CD8-positive, alpha-beta memory T cell (primary cell): ENCODE data around the gene LAMB1. TPM values are rescaled to one million over a fixed set of nuclear protein-coding genes. Genes with fewer than 3 reads are reported as not detected.

Source experiments
- CTCF ChIA-PET: fragments of 350-600 bp; sonication (Branson Sonifier 250); formaldehyde crosslinking; loops from one replicate; lab custom pipeline; 2021; ENCODE audit warnings: antibody characterized with exemption; lab: Charles Lee
- POLR2A ChIA-PET: fragments of 350-600 bp; sonication (Branson Sonifier 250); formaldehyde crosslinking; loops from one replicate; lab custom pipeline; 2021; ENCODE audit warnings: antibody characterized with exemption; lab: Charles Lee
- DNase-seq, 5 donors: peaks; one replicate each; pipeline versions ENCODE4 v3.0.0 to v3.0.0-alpha.2; 2020 to 2022; ENCODE audit warnings: mixed read lengths in 1 of 5
- H3K27ac ChIP-seq: one replicate; pipeline ENCODE4 v1.7.0; 2013; ENCODE audit warnings: low read depth, mild to moderate bottlenecking, low read length, moderate library complexity
- H3K27me3 ChIP-seq: 2 replicates; pipeline ENCODE4 v1.7.0; 2013; ENCODE audit warnings: low read length, mild to moderate bottlenecking; ENCODE audit not compliant: insufficient read depth, poor library complexity, severe bottlenecking
- H3K36me3 ChIP-seq: 2 replicates; pipeline ENCODE4 v1.7.0; 2013; ENCODE audit warnings: mild to moderate bottlenecking, low read length, moderate library complexity; ENCODE audit not compliant: insufficient read depth
- H3K4me1 ChIP-seq: 2 replicates; pipeline ENCODE4 v1.7.0; 2013; ENCODE audit warnings: mild to moderate bottlenecking, low read length, moderate library complexity; ENCODE audit not compliant: insufficient read depth
- H3K4me3 ChIP-seq: 2 replicates; pipeline ENCODE4 v1.7.0; 2013; ENCODE audit warnings: mild to moderate bottlenecking, low read length
- H3K9me3 ChIP-seq: 2 replicates; pipeline ENCODE4 v1.7.0; 2013; ENCODE audit warnings: mild to moderate bottlenecking, low read length
- H3K27ac Mint-ChIP-seq, 8 donors: one replicate each; pipeline ENCODE4 v1.8.0; 2020 to 2021; ENCODE audit warnings: mixed read lengths in 8 of 8, mild to moderate bottlenecking in 6 of 8, inconsistent platforms in 3 of 8, moderate library complexity in 3 of 8
- H3K27me3 Mint-ChIP-seq, 2 donors: one replicate each; pipeline ENCODE4 v1.8.0; 2020 to 2021; ENCODE audit warnings: mixed read lengths in 2 of 2, mild to moderate bottlenecking in 1 of 2, moderate library complexity in 1 of 2
- H3K36me3 Mint-ChIP-seq, 3 donors: one replicate each; pipeline ENCODE4 v1.8.0; 2020 to 2021; ENCODE audit warnings: mixed read lengths in 3 of 3, inconsistent platforms in 1 of 3, mild to moderate bottlenecking in 1 of 3
- H3K4me1 Mint-ChIP-seq, 3 donors: one replicate each; pipeline ENCODE4 v1.8.0; 2020 to 2021; ENCODE audit warnings: mixed read lengths in 3 of 3, inconsistent platforms in 1 of 3, mild to moderate bottlenecking in 1 of 3
- H3K4me3 Mint-ChIP-seq, 7 donors: one replicate each; pipeline ENCODE4 v1.8.0; 2020 to 2021; ENCODE audit warnings: mixed read lengths in 7 of 7, mild to moderate bottlenecking in 6 of 7, moderate library complexity in 4 of 7, inconsistent platforms in 2 of 7
- H3K9me3 Mint-ChIP-seq, 5 donors: one replicate each; pipeline ENCODE4 v1.8.0; 2020 to 2022; ENCODE audit warnings: mixed read lengths in 5 of 5, mild to moderate bottlenecking in 3 of 5, moderate library complexity in 2 of 5, inconsistent platforms in 1 of 5
- polyA plus RNA-seq: library from polyadenylated mRNA; unstranded; fragments of 300-500 nt; fragmentation: Illumina TruSeq; gene quantifications from one replicate; pipeline ENCODE4 v1.2.3, GENCODE V29; 2021
- total RNA-seq, 2 experiments: library from RNA; stranded (reverse); gene quantifications; one replicate each; pipeline ENCODE4 v1.2.3, GENCODE V29; 2021

The LAMB1 gene
- total and polyA plus RNA-seq, 3 experiments from 2014 or later: 0.44 TPM; not detected in 2

- Histone ChIP-seq H3K9me3 (no peaks in the 10 kb centered on the region), H3K36me3 (no peaks in the 10 kb centered on the region), H3K27me3 (no peaks in the 10 kb centered on the region), H3K4me3 (no peak overlapping the region), H3K4me1 (no peaks in the 10 kb centered on the region), H3K27ac (no peak overlapping the region)
- ChIA-PET CTCF (no interaction called here), POLR2A (no interaction called here)
- Mint-ChIP-seq H3K27me3 (peaks cover 4 to 12% of the 10 kb centered on the region in 2 donors), H3K27ac (no peak overlapping the region), H3K4me1 (no peaks in the 10 kb centered on the region), H3K9me3 (no peaks in the 10 kb centered on the region), H3K4me3 (no peak overlapping the region), H3K36me3 (no peaks in the 10 kb centered on the region)
- DNase-seq: no peak
Observed at GRCh38 chr7:108028111-108028510, 25.1 kb upstream of the LAMB1 start.

- no peak for DNase-seq
- H3K27ac Mint-ChIP-seq: no peak overlapping the region
- no peak overlapping the region for H3K27ac ChIP-seq
- no peaks in the 10 kb centered on the region for H3K4me1 Mint-ChIP-seq
- H3K4me3 Mint-ChIP-seq: no peak overlapping the region
- ChIA-PET POLR2A (no interaction called here), CTCF (no interaction called here)
- H3K4me1 ChIP-seq: no peaks in the 10 kb centered on the region
- no peak overlapping the region for H3K4me3 ChIP-seq
- no peaks in the 10 kb centered on the region for H3K9me3 ChIP-seq
- H3K27me3 ChIP-seq: no peaks in the 10 kb centered on the region
- H3K36me3 Mint-ChIP-seq: no peaks in the 10 kb centered on the region
- peaks cover 4 to 15% of the 10 kb centered on the region in 2 donors for H3K27me3 Mint-ChIP-seq
- no peaks in the 10 kb centered on the region for H3K36me3 ChIP-seq
- H3K9me3 Mint-ChIP-seq: no peaks in the 10 kb centered on the region
Observed at GRCh38 chr7:108027239-108027638, 24.3 kb upstream of the LAMB1 start.

- H3K4me1 Mint-ChIP-seq: no peaks in the 10 kb centered on the region
- ChIA-PET POLR2A (no interaction called here), CTCF (no interaction called here)
- H3K4me3 Mint-ChIP-seq: no peak overlapping the region
- H3K27ac Mint-ChIP-seq: no peak overlapping the region
- no peaks in the 10 kb centered on the region for H3K9me3 Mint-ChIP-seq
- Histone ChIP-seq H3K4me3 (no peak overlapping the region), H3K27me3 (no peaks in the 10 kb centered on the region), H3K4me1 (no peaks in the 10 kb centered on the region), H3K36me3 (no peaks in the 10 kb centered on the region), H3K9me3 (no peaks in the 10 kb centered on the region), H3K27ac (no peak overlapping the region)
- no peak for DNase-seq
- H3K36me3 Mint-ChIP-seq: no peaks in the 10 kb centered on the region
- peaks cover 9 to 15% of the 10 kb centered on the region in 2 donors for H3K27me3 Mint-ChIP-seq
Observed at GRCh38 chr7:108026647-108027046, 23.7 kb upstream of the LAMB1 start.

GRCh38 chr7:108026116-108026515, 23.2 kb upstream of the LAMB1 start:
- no peak for DNase-seq
- Histone ChIP-seq H3K4me3 (no peak overlapping the region), H3K4me1 (no peaks in the 10 kb centered on the region), H3K27ac (no peak overlapping the region), H3K36me3 (no peaks in the 10 kb centered on the region), H3K27me3 (no peaks in the 10 kb centered on the region), H3K9me3 (no peaks in the 10 kb centered on the region)
- Mint-ChIP-seq H3K4me1 (no peaks in the 10 kb centered on the region), H3K27ac (no peak overlapping the region), H3K27me3 (peaks cover 9 to 15% of the 10 kb centered on the region in 2 donors), H3K36me3 (no peaks in the 10 kb centered on the region), H3K9me3 (no peaks in the 10 kb centered on the region), H3K4me3 (no peak overlapping the region)
- ChIA-PET CTCF (no interaction called here), POLR2A (no interaction called here)

GRCh38 chr7:108024538-108024937, 21.6 kb upstream of the LAMB1 start:
- Histone ChIP-seq H3K27me3 (no peaks in the 10 kb centered on the region), H3K4me1 (no peaks in the 10 kb centered on the region), H3K36me3 (no peaks in the 10 kb centered on the region), H3K9me3 (no peaks in the 10 kb centered on the region), H3K4me3 (no peak overlapping the region), H3K27ac (no peak overlapping the region)
- Mint-ChIP-seq H3K4me1 (no peaks in the 10 kb centered on the region), H3K36me3 (no peaks in the 10 kb centered on the region), H3K9me3 (no peaks in the 10 kb centered on the region), H3K4me3 (no peak overlapping the region), H3K27ac (no peak overlapping the region), H3K27me3 (peaks cover 9 to 23% of the 10 kb centered on the region in 2 donors)
- no peak for DNase-seq
- CTCF ChIA-PET: no interaction called here
- POLR2A ChIA-PET: no interaction called here

GRCh38 chr7:108020585-108020984, 17.6 kb upstream of the LAMB1 start:
- DNase-seq: no peak
- Histone ChIP-seq H3K4me1 (no peaks in the 10 kb centered on the region), H3K27me3 (no peaks in the 10 kb centered on the region), H3K4me3 (no peak overlapping the region), H3K9me3 (no peaks in the 10 kb centered on the region), H3K36me3 (no peaks in the 10 kb centered on the region), H3K27ac (no peak overlapping the region)
- no peak overlapping the region for H3K4me3 Mint-ChIP-seq
- no peaks in the 10 kb centered on the region for H3K36me3 Mint-ChIP-seq
- H3K27ac Mint-ChIP-seq: no peak overlapping the region
- H3K27me3 Mint-ChIP-seq: peaks cover 10 to 34% of the 10 kb centered on the region in 2 donors
- CTCF ChIA-PET: no interaction called here
- H3K4me1 Mint-ChIP-seq: no peaks in the 10 kb centered on the region
- H3K9me3 Mint-ChIP-seq: no peaks in the 10 kb centered on the region
- POLR2A ChIA-PET: no interaction called here

GRCh38 chr7:108018668-108019067, 15.7 kb upstream of the LAMB1 start:
- no peaks in the 10 kb centered on the region for H3K9me3 Mint-ChIP-seq
- CTCF ChIA-PET: no interaction called here
- no peaks in the 10 kb centered on the region for H3K36me3 Mint-ChIP-seq
- H3K4me3 Mint-ChIP-seq: no peak overlapping the region
- POLR2A ChIA-PET: no interaction called here
- H3K4me1 Mint-ChIP-seq: no peaks in the 10 kb centered on the region
- Histone ChIP-seq H3K27ac (no peak overlapping the region), H3K9me3 (no peaks in the 10 kb centered on the region), H3K4me3 (no peak overlapping the region), H3K4me1 (no peaks in the 10 kb centered on the region), H3K36me3 (no peaks in the 10 kb centered on the region), H3K27me3 (no peaks in the 10 kb centered on the region)
- H3K27me3 Mint-ChIP-seq: peaks cover 13 to 34% of the 10 kb centered on the region in 2 donors
- DNase-seq: no peak
- no peak overlapping the region for H3K27ac Mint-ChIP-seq

- ChIA-PET CTCF (no interaction called here), POLR2A (no interaction called here)
- Histone ChIP-seq H3K4me3 (no peak overlapping the region), H3K36me3 (no peaks in the 10 kb centered on the region), H3K4me1 (no peaks in the 10 kb centered on the region), H3K27me3 (no peaks in the 10 kb centered on the region), H3K27ac (no peak overlapping the region), H3K9me3 (no peaks in the 10 kb centered on the region)
- no peaks in the 10 kb centered on the region for H3K4me1 Mint-ChIP-seq
- H3K9me3 Mint-ChIP-seq: no peaks in the 10 kb centered on the region
- no peaks in the 10 kb centered on the region for H3K36me3 Mint-ChIP-seq
- peaks cover 13 to 31% of the 10 kb centered on the region in 2 donors for H3K27me3 Mint-ChIP-seq
- H3K4me3 Mint-ChIP-seq: no peak overlapping the region
- DNase-seq: no peak
- no peak overlapping the region for H3K27ac Mint-ChIP-seq
Observed at GRCh38 chr7:108017776-108018151, 14.8 kb upstream of the LAMB1 start.
